Measurements from ENCODE around the gene DGKH.

DGKH gene

GRCh38 chr13:42246541-42246940 lies 198.1 kb downstream of the DGKH start:
- Histone ChIP-seq H3K27me3 (ENCODE audit: insufficient read depth, low read depth) (no peaks in the 10 kb centered on the region), H2AFZ (ENCODE audit: low read depth) (no peak overlapping the region), H4K20me1 (ENCODE audit: insufficient read depth) (no peaks in the 10 kb centered on the region), H3K9ac (no peak overlapping the region), H3K27ac (no peak overlapping the region), H3K36me3 (ENCODE audit: insufficient read depth) (no peaks in the 10 kb centered on the region), H3K4me2 (no peak overlapping the region), H3K79me2 (ENCODE audit: insufficient read depth, low read depth) (no peaks in the 10 kb centered on the region), H3K4me1 (ENCODE audit: low read depth, poor library complexity, severe bottlenecking) (no peaks in the 10 kb centered on the region), H3K4me3 (IDR thresholded peaks at IDR 0.05; ENCODE audit: insufficient read depth, low read depth, low read length) (no peak overlapping the region)
- no peak for TF ChIP-seq CTCF (conservative IDR thresholded peaks at IDR 0.05; ENCODE audit: low read depth, low read length)

GRCh38 chr13:42247883-42248282 lies 199.4 kb downstream of the DGKH start:
- no peak overlapping the region for H3K9ac ChIP-seq
- H3K4me1 ChIP-seq (ENCODE audit: low read depth, poor library complexity, severe bottlenecking): no peaks in the 10 kb centered on the region
- no peak overlapping the region for H2AFZ ChIP-seq (ENCODE audit: low read depth)
- no peaks in the 10 kb centered on the region for H4K20me1 ChIP-seq (ENCODE audit: insufficient read depth)
- H3K27me3 ChIP-seq (ENCODE audit: insufficient read depth, low read depth): no peaks in the 10 kb centered on the region
- no peak overlapping the region for H3K4me2 ChIP-seq
- H3K36me3 ChIP-seq (ENCODE audit: insufficient read depth): no peaks in the 10 kb centered on the region
- no peak overlapping the region for H3K27ac ChIP-seq
- TF ChIP-seq CTCF (conservative IDR thresholded peaks at IDR 0.05; ENCODE audit: low read depth, low read length): no peak
- H3K4me3 ChIP-seq (IDR thresholded peaks at IDR 0.05; ENCODE audit: insufficient read depth, low read depth, low read length): no peak overlapping the region
- H3K79me2 ChIP-seq (ENCODE audit: insufficient read depth, low read depth): no peaks in the 10 kb centered on the region

GRCh38 chr13:42255886-42256285 lies 207.4 kb downstream of the DGKH start:
- Histone ChIP-seq H3K79me2 (ENCODE audit: insufficient read depth, low read depth) (no peaks in the 10 kb centered on the region), H2AFZ (ENCODE audit: low read depth) (no peak overlapping the region), H3K27ac (no peak overlapping the region)

GRCh38 chr13:42258747-42259146 lies 210.3 kb downstream of the DGKH start:
- no peak overlapping the region for H2AFZ ChIP-seq (ENCODE audit: low read depth)
- H3K4me2 ChIP-seq: no peak overlapping the region
- no peaks in the 10 kb centered on the region for H3K27me3 ChIP-seq (ENCODE audit: insufficient read depth, low read depth)
- H4K20me1 ChIP-seq (ENCODE audit: insufficient read depth): no peaks in the 10 kb centered on the region
- TF ChIP-seq CTCF (conservative IDR thresholded peaks at IDR 0.05; ENCODE audit: low read depth, low read length): no peak
- H3K9ac ChIP-seq: no peak overlapping the region
- no peaks in the 10 kb centered on the region for H3K36me3 ChIP-seq (ENCODE audit: insufficient read depth)
- no peak overlapping the region for H3K27ac ChIP-seq
- H3K79me2 ChIP-seq (ENCODE audit: insufficient read depth, low read depth): no peaks in the 10 kb centered on the region
- no peak overlapping the region for H3K4me3 ChIP-seq (IDR thresholded peaks at IDR 0.05; ENCODE audit: insufficient read depth, low read depth, low read length)
- H3K4me1 ChIP-seq (ENCODE audit: low read depth, poor library complexity, severe bottlenecking): no peaks in the 10 kb centered on the region

More at GRCh38 chr13:42255886-42256285, 207.4 kb downstream of the DGKH start:
- Histone ChIP-seq H3K4me2 (no peak overlapping the region), H3K4me1 (ENCODE audit: low read depth, poor library complexity, severe bottlenecking) (no peaks in the 10 kb centered on the region), H3K27me3 (ENCODE audit: insufficient read depth, low read depth) (no peaks in the 10 kb centered on the region), H3K4me3 (IDR thresholded peaks at IDR 0.05; ENCODE audit: insufficient read depth, low read depth, low read length) (no peak overlapping the region), H4K20me1 (ENCODE audit: insufficient read depth) (no peaks in the 10 kb centered on the region), H3K9ac (no peak overlapping the region), H3K36me3 (ENCODE audit: insufficient read depth) (no peaks in the 10 kb centered on the region)
- no peak for TF ChIP-seq CTCF (conservative IDR thresholded peaks at IDR 0.05; ENCODE audit: low read depth, low read length)
